NCI-H1417 (cell line): ENCODE data around the gene RALGPS1.
"Not testable (repeated sequence)": the region's sequence is repeated elsewhere in the genome, so short reads cannot be mapped to it uniquely, and the experiment has no call there.

Experiments used
- DNase-seq, 3 experiments: peaks; one replicate each; lab custom pipeline; 2025; lab: John Stamatoyannopoulos, UW

RALGPS1 gene

GRCh38 chr9:126988857-126989256 is 74.3 kb downstream of the RALGPS1 start:
- no peak for DNase-seq

- DNase-seq, result no peak
These were observed 75.6 kb downstream of the RALGPS1 start for GRCh38 chr9:126989847-126990842.

DNA sequence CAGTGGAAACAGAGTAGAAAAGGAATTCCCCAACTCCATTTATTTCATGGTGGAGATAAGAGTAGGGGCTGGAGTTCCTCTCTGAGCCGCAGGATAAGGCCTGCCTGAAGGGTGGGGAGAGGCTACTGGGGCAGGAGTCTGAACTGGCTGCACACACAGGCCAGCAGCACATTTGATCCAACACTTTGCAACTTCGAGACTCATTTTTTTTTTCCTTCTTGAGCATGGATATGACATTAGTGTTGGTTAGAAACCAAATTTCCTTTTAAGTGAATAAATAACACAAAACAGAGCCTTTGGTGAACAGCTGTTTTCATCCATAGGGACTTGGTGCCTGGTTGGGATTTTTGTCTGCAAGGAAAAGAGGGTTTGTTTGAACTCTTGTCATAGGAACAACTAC is 76.6 kb downstream of the RALGPS1 start:
- no peak for DNase-seq

DNA sequence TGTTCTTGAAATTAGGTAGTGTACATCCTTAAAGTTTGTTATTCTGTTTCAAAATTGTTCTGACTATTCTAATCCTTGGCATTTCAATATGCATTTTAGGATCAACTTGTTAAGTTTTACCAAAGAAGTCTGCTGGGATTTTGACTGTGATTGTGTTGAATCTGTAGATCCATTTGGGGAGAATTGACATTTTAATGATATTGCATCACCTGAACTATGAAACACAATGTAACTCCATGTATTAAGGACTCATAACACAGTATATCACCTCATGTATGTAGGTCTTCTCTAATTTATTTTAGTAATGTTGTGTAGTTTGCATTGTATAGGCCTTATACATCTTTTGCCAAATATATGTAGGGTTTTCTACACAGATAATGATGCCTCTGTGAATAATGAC is 77.8 kb downstream of the RALGPS1 start:
- no peak for DNase-seq

GRCh38 chr9:126999315-127000068 is 84.9 kb downstream of the RALGPS1 start:
- DNase-seq, result no peak

DNA sequence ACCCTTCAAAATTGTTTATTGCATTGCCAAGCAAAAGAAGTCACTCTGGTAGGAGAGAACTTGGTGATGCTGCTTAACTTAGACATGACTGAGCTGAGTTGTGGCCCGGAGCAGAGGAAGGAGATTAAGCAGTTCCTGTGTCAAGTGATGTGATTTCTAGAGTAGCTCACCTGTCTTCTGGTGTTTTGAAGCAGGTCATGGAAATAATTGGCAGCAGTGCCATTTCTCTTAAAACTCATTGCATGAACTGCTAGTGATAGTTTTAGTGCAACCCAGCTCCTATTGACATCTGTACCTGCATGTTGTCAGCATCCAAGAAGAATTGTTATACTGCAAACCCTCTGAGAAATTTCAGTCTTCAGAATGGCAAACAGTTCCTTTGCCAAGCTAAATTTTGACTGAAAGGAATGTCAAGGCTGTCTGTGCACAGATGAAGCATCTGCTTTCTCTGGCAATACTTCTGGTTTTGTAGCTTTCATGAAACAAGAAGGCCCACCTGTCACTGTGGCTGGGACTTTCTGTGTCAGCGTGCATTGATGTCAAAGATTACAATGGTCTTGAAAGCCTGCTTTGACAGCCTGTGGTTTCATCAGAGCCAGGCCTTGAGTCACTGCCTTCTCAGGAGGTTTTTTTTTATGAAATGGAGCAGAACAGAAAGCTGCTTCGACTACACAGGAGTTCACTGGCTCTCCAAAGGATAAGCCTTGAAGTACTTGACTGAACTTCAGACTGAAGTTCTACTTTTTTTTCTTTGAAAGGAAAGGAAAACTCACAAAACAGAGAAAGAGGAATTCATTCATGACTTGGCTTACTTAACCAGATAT is 90.6 kb downstream of the RALGPS1 start:
- peak in 1 of 3 experiments; percentile 11 for DNase-seq

DNA sequence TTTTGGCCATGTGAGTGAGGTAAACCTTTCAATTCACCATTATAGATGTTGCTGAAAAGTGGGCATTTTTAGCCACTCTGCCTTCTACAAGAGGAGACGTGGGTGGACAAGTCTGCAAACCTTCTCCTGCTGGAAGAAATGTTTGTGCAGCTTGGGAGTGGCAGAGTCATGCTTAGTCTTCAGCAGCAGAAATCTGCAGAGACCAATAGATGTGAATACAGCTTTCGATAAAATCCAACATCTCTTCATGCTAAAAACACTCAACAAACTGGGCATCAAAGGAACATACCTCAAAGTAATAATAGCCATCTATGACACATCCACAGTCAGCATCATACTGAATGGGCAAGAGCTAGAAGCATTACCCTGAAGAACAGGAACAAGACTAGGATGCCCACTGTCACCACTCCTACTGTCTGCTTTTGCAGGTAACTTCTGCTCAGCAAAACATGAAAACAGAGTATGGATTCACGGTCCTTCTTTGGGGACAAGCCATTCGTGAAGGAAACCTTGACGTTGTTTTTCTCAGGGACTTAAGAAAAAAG is 91.3 kb downstream of the RALGPS1 start:
- DNase-seq, result no peak

GRCh38 chr9:127007638-127008037 is 93.1 kb downstream of the RALGPS1 start:
- DNase-seq, result no peak

DNA sequence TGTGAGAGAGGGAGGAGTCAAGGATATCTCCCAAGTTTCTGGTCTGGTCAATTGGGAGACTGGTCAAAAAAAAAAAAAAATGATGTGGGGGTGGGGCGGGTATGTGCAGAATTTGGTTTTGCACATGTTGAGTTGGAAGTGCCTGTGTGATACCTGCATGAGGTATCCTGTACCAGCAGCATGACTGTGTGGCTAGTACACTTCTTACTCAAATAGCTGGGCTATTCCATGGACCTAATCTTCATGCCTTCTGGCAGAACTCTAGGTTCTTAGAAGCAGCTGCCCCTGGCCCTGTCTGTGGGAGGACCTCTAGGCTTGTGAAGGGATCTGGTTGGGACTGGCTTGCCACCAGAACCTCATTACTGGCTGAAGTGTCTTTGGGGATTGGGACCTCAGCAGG is 93.5 kb downstream of the RALGPS1 start:
- no peak for DNase-seq

DNA sequence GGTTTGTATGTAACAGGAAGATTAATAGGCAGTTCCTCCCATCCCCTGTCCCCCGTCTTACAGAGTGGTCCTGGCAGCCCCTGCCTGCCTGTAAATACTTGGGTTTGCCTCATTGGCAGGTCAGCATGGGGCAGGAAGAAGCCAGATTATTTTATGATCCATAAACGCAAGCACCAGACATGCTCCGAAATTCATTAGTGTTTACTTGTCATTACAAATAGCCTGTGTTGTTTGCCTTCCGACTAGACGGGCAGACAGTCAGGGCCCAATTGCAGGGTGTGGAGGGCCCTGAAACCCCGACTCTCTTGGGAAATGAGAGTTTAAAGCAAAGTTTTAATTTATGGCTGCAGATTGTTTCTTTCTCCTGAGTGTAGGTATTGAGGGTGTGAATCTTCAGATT is 97.2 kb downstream of the RALGPS1 start:
- peak in 2 of 3 experiments; percentile 13 to 58 for DNase-seq

GRCh38 chr9:127012250-127012649 is 97.7 kb downstream of the RALGPS1 start:
- DNase-seq, result no peak

DNA sequence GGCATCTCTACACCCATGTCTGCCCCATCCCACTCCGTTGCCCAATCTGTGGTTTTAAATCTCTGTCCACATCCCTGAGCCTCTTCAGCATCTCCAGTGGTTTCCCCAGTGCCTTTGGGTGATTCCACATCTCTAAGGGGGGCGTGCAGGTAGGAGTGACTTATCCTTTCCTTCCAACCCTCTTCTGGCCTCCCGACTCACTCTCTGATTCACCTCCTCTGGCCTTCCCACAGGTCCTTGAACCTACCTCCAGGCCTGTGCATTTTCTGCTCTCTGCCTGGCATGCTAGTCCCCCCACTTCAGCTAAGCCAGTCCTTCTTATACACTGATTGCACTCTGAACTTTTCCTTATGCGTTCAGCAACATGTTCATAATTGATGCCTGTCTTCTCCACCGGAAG is 99.0 kb downstream of the RALGPS1 start:
- DNase-seq, result no peak

GRCh38 chr9:127014216-127014909 is 99.8 kb downstream of the RALGPS1 start:
- peak in 1 of 3 experiments; percentile 44 for DNase-seq

DNA sequence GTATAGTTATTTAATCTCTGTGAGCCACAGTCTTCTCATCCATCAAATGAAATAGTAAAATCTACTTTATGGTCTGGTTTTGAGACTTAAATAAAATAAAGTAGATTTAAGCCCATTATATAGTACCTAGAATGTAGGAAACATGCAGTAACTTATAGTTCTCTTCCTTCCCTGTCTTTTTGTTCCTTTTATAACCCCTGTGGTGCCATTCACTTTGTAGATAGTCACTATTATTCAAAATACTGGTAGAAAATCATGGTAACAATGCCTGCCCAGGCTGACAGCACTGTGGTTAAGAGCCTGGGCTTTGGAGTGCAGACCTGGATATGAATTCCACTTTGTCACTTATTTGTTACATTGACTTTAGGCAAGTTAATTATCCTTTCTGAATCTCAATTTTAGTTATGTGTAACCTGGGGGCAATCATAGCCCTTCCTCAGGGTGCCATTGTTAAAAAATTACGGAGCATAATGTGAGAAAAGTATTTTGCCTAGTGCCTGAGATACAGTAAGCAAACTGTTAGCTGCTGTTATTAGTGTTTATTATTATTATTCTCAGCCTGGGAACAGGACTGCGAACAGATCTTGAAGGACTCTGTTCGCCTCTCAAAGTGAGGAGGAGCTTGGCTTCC is 100.4 kb downstream of the RALGPS1 start:
- peak in 1 of 3 experiments; percentile 46 for DNase-seq

DNA sequence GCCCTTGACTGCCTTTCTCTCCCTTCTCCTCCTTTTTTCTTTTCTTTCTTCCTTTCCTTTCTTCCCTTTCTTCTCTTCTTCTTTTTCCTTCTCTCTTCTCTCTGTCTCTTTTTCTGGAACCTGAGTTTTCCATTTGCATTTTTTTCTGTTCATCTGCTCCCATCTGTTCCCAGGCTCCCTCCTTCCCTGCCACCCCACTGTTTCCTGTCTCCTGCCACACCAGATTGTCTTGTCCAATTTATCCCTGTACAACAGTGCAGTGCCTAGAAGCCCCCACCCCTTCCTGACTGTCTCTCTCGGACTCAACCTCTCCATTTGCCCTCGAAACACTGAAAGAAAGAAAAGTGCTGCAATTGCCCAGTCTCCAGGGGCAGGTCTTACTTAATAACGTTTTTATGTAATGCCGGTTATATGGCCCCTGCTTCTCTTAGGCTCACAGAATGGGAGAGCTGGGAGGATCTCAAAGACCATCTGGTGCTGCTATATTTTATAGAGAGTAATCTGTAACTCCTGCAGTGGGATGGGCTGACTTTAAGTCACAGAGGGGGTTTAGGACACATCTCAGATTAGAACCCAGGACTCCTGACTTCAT is 101.4 kb downstream of the RALGPS1 start:
- DNase-seq, result no peak

GRCh38 chr9:127017979-127018378 is 103.4 kb downstream of the RALGPS1 start:
- not testable (repeated sequence) for DNase-seq

- no peak for DNase-seq
These were observed 104.4 kb downstream of the RALGPS1 start for GRCh38 chr9:127018935-127019334.

DNA sequence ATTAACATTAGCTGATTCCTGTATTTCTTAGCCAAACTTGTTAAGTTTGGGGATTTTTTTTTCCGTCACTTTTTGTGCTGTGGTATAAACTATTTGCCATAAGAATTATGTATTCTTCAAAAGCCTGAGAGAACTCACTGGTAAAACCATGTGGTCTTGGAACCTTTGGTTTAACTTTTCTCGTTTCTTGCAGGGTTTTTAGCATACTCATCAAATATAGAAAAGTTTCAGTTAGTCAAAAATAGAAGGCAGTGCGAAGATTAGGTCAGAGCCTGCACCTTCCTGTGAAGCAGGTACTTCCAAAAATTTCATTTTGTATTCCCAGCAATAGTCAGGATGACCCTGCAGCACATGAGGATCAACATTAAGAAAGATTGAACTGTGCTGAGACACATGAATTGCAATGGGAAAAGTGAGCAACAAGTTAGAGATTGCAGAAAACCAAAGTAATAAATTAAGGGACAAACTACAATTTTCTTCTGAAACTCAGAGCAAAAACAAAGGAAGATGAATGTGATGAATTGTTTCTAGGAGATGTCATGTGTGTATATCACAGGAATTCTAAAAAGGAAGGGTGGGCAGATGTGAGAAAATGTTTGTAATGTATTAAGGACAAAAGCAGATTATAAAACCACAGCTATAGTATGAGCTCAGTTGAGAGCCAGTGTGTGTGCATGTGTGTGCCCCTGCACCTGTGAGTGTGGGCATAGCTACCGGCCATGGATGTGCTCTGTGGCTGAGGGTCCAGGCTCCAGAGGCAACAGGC is 105.6 kb downstream of the RALGPS1 start:
- no peak for DNase-seq

- DNase-seq, result no peak
These were observed 106.2 kb downstream of the RALGPS1 start for GRCh38 chr9:127020802-127021078.
